NCI-H2227 (cell line): ENCODE data around the gene MYL3.

ENCODE experiments used
- DNase-seq: peaks from one replicate; lab custom pipeline; 2025; ENCODE audit not compliant: unreplicated experiment; lab: John Stamatoyannopoulos, UW

Gene MYL3

GRCh38 chr3:46899151-46900006, 36.1 kb upstream of the MYL3 start:
- no peak for DNase-seq

- peak; percentile 16 for DNase-seq
Measured at GRCh38 chr3:46898321-46899150, 35.3 kb upstream of the MYL3 start.

GRCh38 chr3:46897829-46898320, 34.6 kb upstream of the MYL3 start:
- DNase-seq = no peak

GRCh38 chr3:46897031-46897430, 33.8 kb upstream of the MYL3 start:
- DNase-seq = no peak

- no peak for DNase-seq
Measured at GRCh38 chr3:46896386-46896785, 33.1 kb upstream of the MYL3 start.

- no peak for DNase-seq
Measured at GRCh38 chr3:46895761-46896160, 32.5 kb upstream of the MYL3 start.

GRCh38 chr3:46895204-46895660, 32.0 kb upstream of the MYL3 start:
- DNase-seq = peak; percentile 29

- no peak for DNase-seq
Measured at GRCh38 chr3:46894256-46894655, 31.0 kb upstream of the MYL3 start.

GRCh38 chr3:46893763-46894162, 30.5 kb upstream of the MYL3 start:
- no peak for DNase-seq

- no peak for DNase-seq
Measured at GRCh38 chr3:46893146-46893748, 30.0 kb upstream of the MYL3 start.

GRCh38 chr3:46892285-46893145, 29.3 kb upstream of the MYL3 start:
- DNase-seq = peak; percentile 66

- no peak for DNase-seq
Measured at GRCh38 chr3:46891132-46891531, 27.9 kb upstream of the MYL3 start.

- DNase-seq = no peak
Measured at GRCh38 chr3:46890132-46890531, 26.9 kb upstream of the MYL3 start.

GRCh38 chr3:46889381-46890110, 26.3 kb upstream of the MYL3 start:
- DNase-seq = peak; percentile 48

GRCh38 chr3:46888705-46889104, 25.5 kb upstream of the MYL3 start:
- no peak for DNase-seq

- no peak for DNase-seq
Measured at GRCh38 chr3:46887980-46888494, 24.8 kb upstream of the MYL3 start.

GRCh38 chr3:46885612-46886011, 22.4 kb upstream of the MYL3 start:
- DNase-seq = no peak

GRCh38 chr3:46884929-46885328, 21.7 kb upstream of the MYL3 start:
- no peak for DNase-seq

- no peak for DNase-seq
Measured at GRCh38 chr3:46884427-46884826, 21.2 kb upstream of the MYL3 start.

- no peak for DNase-seq
Measured at GRCh38 chr3:46883830-46884185, 20.6 kb upstream of the MYL3 start.
